C4-2B (cell line): ENCODE data around the gene RUSF1.

ENCODE experiments used
- ZFX ChIP-seq: fragments of 450-650 bp; IDR thresholded peaks from 2 replicates; pipeline ENCODE4 v1.6.1; 2017
- TF ChIP-seq, protein P1 (sequence below): fragments of 450-650 bp; conservative IDR thresholded peaks from 2 replicates; pipeline ENCODE4 v1.5.1; 2017; ENCODE audit warnings: mild to moderate bottlenecking

- TF ChIP-seq, protein P1, sequence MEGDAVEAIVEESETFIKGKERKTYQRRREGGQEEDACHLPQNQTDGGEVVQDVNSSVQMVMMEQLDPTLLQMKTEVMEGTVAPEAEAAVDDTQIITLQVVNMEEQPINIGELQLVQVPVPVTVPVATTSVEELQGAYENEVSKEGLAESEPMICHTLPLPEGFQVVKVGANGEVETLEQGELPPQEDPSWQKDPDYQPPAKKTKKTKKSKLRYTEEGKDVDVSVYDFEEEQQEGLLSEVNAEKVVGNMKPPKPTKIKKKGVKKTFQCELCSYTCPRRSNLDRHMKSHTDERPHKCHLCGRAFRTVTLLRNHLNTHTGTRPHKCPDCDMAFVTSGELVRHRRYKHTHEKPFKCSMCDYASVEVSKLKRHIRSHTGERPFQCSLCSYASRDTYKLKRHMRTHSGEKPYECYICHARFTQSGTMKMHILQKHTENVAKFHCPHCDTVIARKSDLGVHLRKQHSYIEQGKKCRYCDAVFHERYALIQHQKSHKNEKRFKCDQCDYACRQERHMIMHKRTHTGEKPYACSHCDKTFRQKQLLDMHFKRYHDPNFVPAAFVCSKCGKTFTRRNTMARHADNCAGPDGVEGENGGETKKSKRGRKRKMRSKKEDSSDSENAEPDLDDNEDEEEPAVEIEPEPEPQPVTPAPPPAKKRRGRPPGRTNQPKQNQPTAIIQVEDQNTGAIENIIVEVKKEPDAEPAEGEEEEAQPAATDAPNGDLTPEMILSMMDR = no peak
- no peak for TF ChIP-seq ZFX
These were observed 22.2 kb upstream of the RUSF1 start for GRCh38 chr16:31530405-31530804.
